H1 (cell line): Measurements from ENCODE around the gene DVL2. TPM values are rescaled to one million over a fixed set of nuclear protein-coding genes. Genes with fewer than 3 reads are reported as not detected.

Source experiments
- RFX5 ChIP-seq: IDR thresholded peaks from 2 replicates; pipeline ENCODE4 v1.6.1; 2011; ENCODE audit warnings: low read depth, low read length, improper control_type of control experiment, borderline replicate concordance
- polyA plus RNA-seq, 7 experiments: library from polyadenylated mRNA; depleted of rRNA in 3 of 7; stranded (reverse) in 5 of 7; unstranded in 2 of 7; fragments of >200 nt in 5 of 7; fragments of 200-250 nt in 2 of 7; gene quantifications; 1 replicate in 5 of 7; 2 replicates in 1 of 7; 4 replicates in 1 of 7; pipeline versions ENCODE4 v1.2.1 to v1.2.3, GENCODE V29; 2011 to 2013; ENCODE audit warnings: missing spikeins in 2 of 7, mixed read lengths in 2 of 7
- total RNA-seq: library from RNA; stranded (reverse); fragmentation: NEBNext Ultra II Directional; extraction: Animal tissue kit (Norgen Biotek cat#: 25700); gene quantifications from 2 replicates; pipeline ENCODE4 v1.2.1, GENCODE V29; 2021

DVL2 gene
- total and polyA plus RNA-seq, 2 of the 8 experiments (the other 6 are each of a cell fraction or from before 2014, with no cell fraction given): 19.0 to 59.6 TPM

DNA sequence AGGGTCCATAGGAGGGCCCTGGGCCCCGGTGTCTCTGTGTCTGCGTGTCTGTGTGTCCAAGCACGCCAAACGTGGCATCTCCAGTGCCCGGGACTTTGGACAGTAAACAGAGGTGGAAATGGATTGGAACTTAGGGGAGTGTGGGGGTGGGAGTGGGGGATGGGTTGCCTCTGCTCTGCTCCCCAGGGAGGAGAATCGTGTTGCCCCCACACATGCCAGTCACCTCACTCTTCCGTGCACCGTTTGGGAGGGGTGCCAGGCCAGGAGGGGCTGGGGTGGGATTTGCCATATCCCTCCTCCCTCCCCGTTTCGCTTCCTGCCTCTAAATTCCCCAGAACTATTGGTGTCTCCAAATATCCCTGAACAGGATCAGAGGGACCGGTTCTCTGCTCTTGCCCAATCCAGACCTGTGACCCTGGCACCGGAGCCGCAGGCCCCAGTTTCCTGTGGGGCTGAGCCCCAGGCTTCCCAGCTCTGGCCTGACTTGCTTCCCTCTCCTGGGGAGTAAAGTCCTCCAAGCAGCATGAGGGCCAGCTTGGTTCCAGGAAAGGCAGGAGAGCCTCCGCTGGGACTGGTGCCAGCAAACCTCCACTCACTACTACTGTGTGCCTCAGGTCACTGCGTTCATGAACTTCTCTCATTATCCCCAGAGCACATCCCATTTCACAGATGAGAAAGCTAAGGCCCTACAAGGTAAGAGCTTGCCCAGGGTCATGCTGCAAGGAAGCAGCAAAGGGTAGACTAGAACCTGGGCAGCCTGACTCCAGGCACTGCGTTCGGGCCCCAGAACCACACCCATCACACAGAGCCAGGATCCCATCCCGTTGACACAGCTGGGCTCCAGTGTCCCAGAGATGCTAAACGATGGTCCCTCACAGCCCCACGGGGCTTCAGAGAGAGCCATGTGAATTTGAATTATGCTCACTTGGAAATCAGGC is 54.7 kb downstream of the DVL2 start, which contains the start of gene ASGR1 (continued):
- no peak for TF ChIP-seq RFX5
- TF ChIP-seq, all 59 proteins: peak for 0
